HG03097 (cell line): Measurements from ENCODE around the gene THSD1.
"Not testable (repeated sequence)": the region's sequence is repeated elsewhere in the genome, so short reads cannot be mapped to it uniquely, and the experiment has no call there.

Experiments
- ATAC-seq: cut with Tn5 transposase; IDR thresholded peaks from one replicate; pipeline ENCODE4 v1.9.1; 2021; ENCODE audit not compliant: unreplicated experiment, low FRiP score

THSD1 gene

GRCh38 chr13:52362169-52362887 lies 43.6 kb downstream of the THSD1 start:
- ATAC-seq = not testable (repeated sequence)

GRCh38 chr13:52361225-52361624 lies 44.7 kb downstream of the THSD1 start:
- no peak for ATAC-seq

- no peak for ATAC-seq
Measured at GRCh38 chr13:52359534-52359933, 46.4 kb downstream of the THSD1 start.

GRCh38 chr13:52356327-52356726 lies 49.6 kb downstream of the THSD1 start:
- no peak for ATAC-seq

- ATAC-seq = no peak
Measured at GRCh38 chr13:52353193-52353592, 52.8 kb downstream of the THSD1 start.

- ATAC-seq = no peak
Measured at GRCh38 chr13:52348983-52349780, 56.8 kb downstream of the THSD1 start.

GRCh38 chr13:52348071-52348470 lies 57.9 kb downstream of the THSD1 start:
- ATAC-seq = no peak

DNA sequence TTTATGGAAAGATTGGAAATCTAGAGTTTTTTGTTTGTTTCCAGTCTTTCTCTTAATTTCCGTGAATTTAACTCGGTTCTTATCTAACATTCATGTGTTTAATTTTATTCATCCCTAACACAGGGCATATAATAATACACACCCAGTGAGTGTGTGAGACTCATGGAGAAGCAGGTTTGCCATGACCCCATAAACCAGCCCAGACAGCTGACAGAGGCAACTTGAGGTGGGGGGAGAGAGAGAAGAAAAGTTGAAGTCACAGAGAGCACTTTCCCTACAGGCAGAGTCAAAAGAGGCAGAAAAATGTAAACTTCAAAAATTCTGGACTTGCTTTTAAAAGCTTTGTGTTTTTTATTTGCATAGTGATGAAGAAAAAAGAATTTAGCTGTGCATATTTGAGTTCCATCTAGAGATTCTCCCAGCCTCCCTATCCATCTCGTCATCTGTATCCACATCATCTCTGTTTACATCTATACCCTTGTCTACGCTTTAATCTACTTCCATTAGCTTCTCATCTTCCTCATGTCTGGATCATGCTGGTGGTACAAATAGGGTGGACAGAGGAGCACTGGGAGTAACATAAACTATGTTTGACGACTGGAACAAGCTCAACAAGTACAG lies 60.2 kb downstream of the THSD1 start:
- no peak for ATAC-seq

GRCh38 chr13:52345048-52345447 lies 60.9 kb downstream of the THSD1 start:
- ATAC-seq = no peak

DNA sequence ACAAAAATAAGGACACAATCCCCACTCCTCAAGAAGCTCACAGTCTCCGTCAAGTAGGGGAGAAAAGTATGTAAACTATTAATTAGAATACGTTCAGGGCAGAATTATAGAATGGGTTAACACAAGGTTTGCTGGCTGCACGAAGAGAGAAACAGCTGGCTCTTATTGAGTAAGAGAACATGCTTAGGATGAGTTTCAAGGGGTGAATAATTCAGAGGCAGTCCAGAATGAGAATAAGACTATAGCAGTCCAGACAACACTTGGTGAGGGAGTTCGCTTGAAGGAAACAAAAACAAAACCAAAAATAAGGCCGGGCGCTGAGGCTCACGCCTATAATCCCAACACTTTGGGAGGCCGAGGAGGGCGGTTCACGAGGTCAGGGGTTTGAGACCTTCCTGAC lies 61.9 kb downstream of the THSD1 start:
- ATAC-seq = no peak

DNA sequence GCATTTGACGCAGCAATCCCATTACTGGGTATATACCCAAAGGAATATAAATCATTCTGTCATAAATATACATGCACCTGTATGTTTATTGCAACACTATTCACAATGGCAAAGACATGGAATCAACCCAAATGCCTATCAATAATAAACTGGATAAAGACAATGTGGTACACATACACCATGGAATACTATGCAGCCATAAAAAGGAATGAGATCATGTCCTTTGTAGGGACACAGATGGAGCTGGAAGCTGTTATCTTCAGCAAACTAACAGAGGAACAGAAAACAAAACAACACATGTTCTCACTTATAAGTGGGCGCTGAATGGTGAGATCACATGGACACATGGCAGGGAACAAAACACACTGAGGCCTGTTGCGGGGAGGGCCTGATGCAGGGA lies 63.8 kb downstream of the THSD1 start:
- not testable (repeated sequence) for ATAC-seq

- not testable (repeated sequence) for ATAC-seq
Measured at GRCh38 chr13:52337828-52338455, 68.0 kb downstream of the THSD1 start.

DNA sequence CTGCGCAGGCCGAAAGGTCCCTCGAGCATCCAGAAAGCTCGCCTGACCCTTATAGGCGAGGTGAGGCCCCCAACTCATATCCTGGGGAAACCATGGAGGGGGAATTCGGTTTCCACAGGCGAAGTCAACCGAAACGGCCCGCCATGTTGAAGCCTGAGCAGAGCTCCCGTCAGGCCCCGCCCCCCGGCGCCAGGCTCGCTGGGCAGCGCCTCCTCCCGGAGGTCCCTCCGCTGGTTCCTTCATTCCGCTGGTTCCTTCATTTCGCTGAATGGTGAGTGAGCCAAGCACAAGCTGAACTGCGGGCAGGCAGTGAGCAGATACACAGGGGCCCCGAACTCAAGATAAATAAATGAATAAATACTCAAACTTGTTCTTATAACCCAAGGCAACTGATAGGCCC lies 71.9 kb downstream of the THSD1 start:
- not testable (repeated sequence) for ATAC-seq

- ATAC-seq = not testable (repeated sequence)
Measured at GRCh38 chr13:52331844-52332243, 74.1 kb downstream of the THSD1 start.
